Keratinocyte (primary cell): ENCODE measurements around the gene SCUBE1. TPM values are rescaled to one million over a fixed set of nuclear protein-coding genes. Genes with fewer than 3 reads are reported as not detected.

Source experiments
- DNase-seq: peaks from one replicate; pipeline ENCODE4 v3.0.0-alpha.2; 2011; ENCODE audit warnings: low read depth, missing footprints, low spot score
- FAIRE-seq: peaks from 2 replicates; lab custom pipeline; 2011; peaks lifted over from hg19 to GRCh38; lab: Jason Lieb, UNC
- H2AFZ ChIP-seq: 2 replicates; pipeline ENCODE4 v1.6.0; 2012; ENCODE audit warnings: low read length, control low read depth, inconsistent platforms; ENCODE audit not compliant: control insufficient read depth
- H3K27ac ChIP-seq: 2 replicates; pipeline ENCODE4 v1.5.1; 2011; ENCODE audit warnings: low read length; ENCODE audit not compliant: control insufficient read depth, insufficient read depth
- H3K27me3 ChIP-seq: 3 replicates; pipeline ENCODE4 v1.6.0; 2011; ENCODE audit warnings: low read length; ENCODE audit not compliant: control insufficient read depth, insufficient read depth; ENCODE audit errors: extremely low read depth
- H3K36me3 ChIP-seq, 2 experiments: 2 replicates in 1 of 2; 3 replicates in 1 of 2; pipeline ENCODE4 v1.5.1; 2011; ENCODE audit warnings: low read length in 2 of 2, mild to moderate bottlenecking in 1 of 2; ENCODE audit not compliant: control insufficient read depth in 2 of 2, insufficient read depth in 2 of 2; ENCODE audit errors: extremely low read depth in 1 of 2
- H3K4me1 ChIP-seq: 3 replicates; pipeline ENCODE4 v1.5.1; 2011; ENCODE audit warnings: low read length; ENCODE audit not compliant: control insufficient read depth, insufficient read depth; ENCODE audit errors: extremely low read depth
- H3K4me2 ChIP-seq: 3 replicates; pipeline ENCODE4 v1.6.0; 2011; ENCODE audit warnings: low read depth, low read length; ENCODE audit not compliant: control insufficient read depth, insufficient read depth; ENCODE audit errors: extremely low read depth
- H3K4me3 ChIP-seq, 3 experiments: fragments of 200-600 bp in 1 of 3; sonication (generic) in 1 of 3; 2 replicates in 2 of 3; 3 replicates in 1 of 3; pipeline ENCODE4 v1.5.1; 2011 to 2016; ENCODE audit warnings: low read length in 3 of 3, mild to moderate bottlenecking in 3 of 3, control low read depth in 2 of 3, inconsistent platforms in 1 of 3, low read depth in 1 of 3, mixed read lengths in 1 of 3, mixed run types in 1 of 3, moderate library complexity in 1 of 3; ENCODE audit not compliant: control insufficient read depth in 2 of 3, insufficient read depth in 2 of 3; ENCODE audit errors: extremely low read depth in 1 of 3
- H3K79me2 ChIP-seq: 2 replicates; pipeline ENCODE4 v1.6.0; 2012; ENCODE audit warnings: low read length; ENCODE audit not compliant: control insufficient read depth, insufficient read depth
- H3K9ac ChIP-seq: 3 replicates; pipeline ENCODE4 v1.6.0; 2011; ENCODE audit warnings: low read length; ENCODE audit not compliant: control insufficient read depth, insufficient read depth; ENCODE audit errors: extremely low read depth
- H3K9me1 ChIP-seq: 3 replicates; pipeline ENCODE4 v1.6.0; 2011; ENCODE audit warnings: low read length; ENCODE audit not compliant: control insufficient read depth, insufficient read depth; ENCODE audit errors: extremely low read depth
- H3K9me3 ChIP-seq: 2 replicates; pipeline ENCODE4 v1.5.1; 2012; ENCODE audit warnings: low read depth, low read length; ENCODE audit not compliant: control insufficient read depth
- H4K20me1 ChIP-seq: 3 replicates; pipeline ENCODE4 v1.6.0; 2011; ENCODE audit warnings: low read length; ENCODE audit not compliant: control insufficient read depth, insufficient read depth; ENCODE audit errors: extremely low read depth
- EZH2 ChIP-seq: IDR thresholded peaks from one replicate; pipeline ENCODE4 v1.6.1; 2012; ENCODE audit warnings: inconsistent platforms, mild to moderate bottlenecking, low read length, moderate library complexity
- dilution Hi-C: fragments of 300-500 bp; cut with MboI; formaldehyde crosslinking; loops from one replicate; pipeline ENCODE4 v1.7.0; 2020; ENCODE audit warnings: low sequenced_read_pairs; ENCODE audit not compliant: extremely low pct_ligation_motif_present
- polyA plus RNA-seq, 5 experiments: library from polyadenylated mRNA; depleted of rRNA in 3 of 5; stranded (reverse) in 3 of 5; stranded (forward) in 1 of 5; unstranded in 1 of 5; fragments of >200 nt; gene quantifications; 1 replicate in 1 of 5; 2 replicates in 3 of 5; 3 replicates in 1 of 5; pipeline versions ENCODE4 v1.2.1 to v1.2.3, GENCODE V29; 2011 to 2012; ENCODE audit warnings: missing spikeins in 2 of 5, low read depth in 1 of 5, low replicate concordance in 1 of 5
- TF ChIP-seq, protein P1 (sequence below), 3 experiments: IDR thresholded peaks in 1 of 3; conservative IDR thresholded peaks in 1 of 3; optimal IDR thresholded peaks in 1 of 3; 2 replicates in 2 of 3; 3 replicates in 1 of 3; pipeline versions ENCODE3 to v1.5.1; 2011; ENCODE audit warnings: low read length in 3 of 3, mild to moderate bottlenecking in 3 of 3, moderate library complexity in 2 of 3, control low read depth in 1 of 3, inconsistent platforms in 1 of 3; ENCODE audit not compliant: insufficient read depth in 2 of 3; ENCODE audit errors: extremely low read depth in 1 of 3

SCUBE1 gene
- polyA plus RNA-seq, 1 donor (not counting 4 experiments of a cell fraction or from before 2014, with no cell fraction given) = not detected

- Histone ChIP-seq H4K20me1 (no peaks in the 10 kb centered on the region), H2AFZ (no peak overlapping the region), H3K9ac (no peak overlapping the region), H3K9me3 (no peaks in the 10 kb centered on the region), H3K4me3 (no peak overlapping the region), H3K27ac (no peak overlapping the region), H3K4me1 (no peaks in the 10 kb centered on the region), H3K4me2 (no peak overlapping the region), H3K9me1 (no peaks in the 10 kb centered on the region), H3K79me2 (no peaks in the 10 kb centered on the region), H3K27me3 (no peaks in the 10 kb centered on the region), H3K36me3 (no peaks in the 10 kb centered on the region)
- TF ChIP-seq, protein P1, sequence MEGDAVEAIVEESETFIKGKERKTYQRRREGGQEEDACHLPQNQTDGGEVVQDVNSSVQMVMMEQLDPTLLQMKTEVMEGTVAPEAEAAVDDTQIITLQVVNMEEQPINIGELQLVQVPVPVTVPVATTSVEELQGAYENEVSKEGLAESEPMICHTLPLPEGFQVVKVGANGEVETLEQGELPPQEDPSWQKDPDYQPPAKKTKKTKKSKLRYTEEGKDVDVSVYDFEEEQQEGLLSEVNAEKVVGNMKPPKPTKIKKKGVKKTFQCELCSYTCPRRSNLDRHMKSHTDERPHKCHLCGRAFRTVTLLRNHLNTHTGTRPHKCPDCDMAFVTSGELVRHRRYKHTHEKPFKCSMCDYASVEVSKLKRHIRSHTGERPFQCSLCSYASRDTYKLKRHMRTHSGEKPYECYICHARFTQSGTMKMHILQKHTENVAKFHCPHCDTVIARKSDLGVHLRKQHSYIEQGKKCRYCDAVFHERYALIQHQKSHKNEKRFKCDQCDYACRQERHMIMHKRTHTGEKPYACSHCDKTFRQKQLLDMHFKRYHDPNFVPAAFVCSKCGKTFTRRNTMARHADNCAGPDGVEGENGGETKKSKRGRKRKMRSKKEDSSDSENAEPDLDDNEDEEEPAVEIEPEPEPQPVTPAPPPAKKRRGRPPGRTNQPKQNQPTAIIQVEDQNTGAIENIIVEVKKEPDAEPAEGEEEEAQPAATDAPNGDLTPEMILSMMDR (optimal IDR thresholded peaks at IDR 0.05 in 1 of 3, IDR thresholded peaks at IDR 0.05 in 1 of 3, conservative IDR thresholded peaks at IDR 0.05 in 1 of 3; ENCODE audit: extremely low read depth in 1 of 3, insufficient read depth in 2 of 3, low read length in 3 of 3) = no peak
- TF ChIP-seq EZH2 = no peak
- DNase-seq = no peak
- no peak for FAIRE-seq
- dilution Hi-C loops = no loop called here
Observed at GRCh38 chr22:43327157-43327438, 16.1 kb downstream of the SCUBE1 start.

DNA sequence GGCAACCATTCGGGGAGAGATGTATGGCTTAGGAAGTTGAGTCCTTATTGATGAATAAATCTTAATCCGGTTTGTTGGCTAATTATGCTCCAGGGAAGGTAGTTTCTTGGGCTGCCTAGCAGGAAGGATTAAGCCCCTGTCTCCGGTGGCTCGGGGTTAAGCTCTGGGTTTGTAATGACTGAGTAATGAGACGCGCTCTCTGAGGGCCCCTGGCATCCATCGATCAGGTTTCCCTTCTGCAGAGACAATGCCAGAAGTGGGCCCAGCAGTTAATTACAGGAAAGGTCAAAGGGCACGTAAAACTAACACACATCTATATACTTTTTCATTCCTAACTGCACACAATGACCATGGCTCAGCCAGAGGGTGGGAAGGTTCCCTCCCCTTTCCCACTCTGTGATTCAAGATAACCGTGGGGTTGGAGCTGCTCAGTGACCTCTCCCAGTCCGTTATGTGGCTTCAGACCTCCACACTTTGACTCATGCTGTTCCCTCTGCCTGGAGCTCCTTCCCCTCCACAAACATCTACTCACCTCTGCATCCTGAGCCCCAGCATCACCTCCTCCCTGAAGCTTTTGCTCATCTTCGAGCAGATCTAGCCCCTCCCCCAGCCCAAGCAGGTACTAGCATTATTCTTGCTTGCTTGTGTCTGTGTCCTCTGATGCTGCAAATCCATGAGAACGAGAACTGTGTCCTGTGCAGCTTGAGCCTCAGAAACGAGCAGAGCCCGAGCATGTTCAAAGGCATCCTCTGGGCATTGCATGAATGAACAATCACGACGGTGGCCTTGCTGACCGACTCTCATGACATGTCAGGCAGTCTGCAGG, 16.6 kb downstream of the SCUBE1 start:
- no peaks in the 10 kb centered on the region for H4K20me1 ChIP-seq
- H3K4me1 ChIP-seq = no peaks in the 10 kb centered on the region
- H3K4me3 ChIP-seq = no peak overlapping the region
- H3K4me2 ChIP-seq = no peak overlapping the region
- H3K9ac ChIP-seq = no peak overlapping the region
- no peak overlapping the region for H2AFZ ChIP-seq
- H3K36me3 ChIP-seq = no peaks in the 10 kb centered on the region
- no peak overlapping the region for H3K27ac ChIP-seq
- FAIRE-seq (no peak), DNase-seq (no peak)
- H3K27me3 ChIP-seq = no peaks in the 10 kb centered on the region
- H3K9me1 ChIP-seq = no peaks in the 10 kb centered on the region
- H3K9me3 ChIP-seq = no peaks in the 10 kb centered on the region
- TF ChIP-seq, protein P1 (optimal IDR thresholded peaks at IDR 0.05 in 1 of 3, IDR thresholded peaks at IDR 0.05 in 1 of 3, conservative IDR thresholded peaks at IDR 0.05 in 1 of 3; ENCODE audit: extremely low read depth in 1 of 3, insufficient read depth in 2 of 3, low read length in 3 of 3) = no peak
- no peak for TF ChIP-seq EZH2
- no peaks in the 10 kb centered on the region for H3K79me2 ChIP-seq
- dilution Hi-C loops = no loop called here
